GM18502 (cell line): ENCODE measurements around the gene PAQR7.
A peak's percentile ranks its signal among the peaks of the same experiment; 100 is the strongest.
"Not testable (repeated sequence)": the region's sequence is repeated elsewhere in the genome, so short reads cannot be mapped to it uniquely, and the experiment has no call there.

Experiments
- ATAC-seq: cut with Tn5 transposase; IDR thresholded peaks from one replicate; pipeline ENCODE4 v1.9.1; 2021; ENCODE audit warnings: mild to moderate bottlenecking; ENCODE audit not compliant: unreplicated experiment, poor library complexity

PAQR7 gene

GRCh38 chr1:25858906-25859789 lies 16.4 kb downstream of the PAQR7 start, which contains the start of gene AUNIP:
Gene AUNIP, minus strand, starts transcription at chr1:25859457. Its CDS starts 100 bp downstream, at chr1:25859357.
- ATAC-seq, result peak; percentile 76

- no peak for ATAC-seq
Measured at GRCh38 chr1:25858494-25858893, 17.0 kb downstream of the PAQR7 start.

- ATAC-seq, result no peak
Measured at GRCh38 chr1:25856856-25857255, 18.7 kb downstream of the PAQR7 start.

- no peak for ATAC-seq
Measured at GRCh38 chr1:25854554-25854953, 21.0 kb downstream of the PAQR7 start.

- ATAC-seq, result no peak
Measured at GRCh38 chr1:25848531-25848930, 27.0 kb downstream of the PAQR7 start.

GRCh38 chr1:25847929-25848328 lies 27.6 kb downstream of the PAQR7 start:
- no peak for ATAC-seq

GRCh38 chr1:25845664-25846063 lies 29.8 kb downstream of the PAQR7 start:
- ATAC-seq, result no peak

GRCh38 chr1:25844536-25845337 lies 30.8 kb downstream of the PAQR7 start:
- ATAC-seq, result no peak

- ATAC-seq, result no peak
Measured at GRCh38 chr1:25843483-25843882, 32.0 kb downstream of the PAQR7 start.

- not testable (repeated sequence) for ATAC-seq
Measured at GRCh38 chr1:25839808-25840207, 35.7 kb downstream of the PAQR7 start.

- ATAC-seq, result no peak
Measured at GRCh38 chr1:25837262-25837875, 38.1 kb downstream of the PAQR7 start.

- ATAC-seq, result no peak
Measured at GRCh38 chr1:25836695-25837094, 38.8 kb downstream of the PAQR7 start.

GRCh38 chr1:25834894-25835293 lies 40.6 kb downstream of the PAQR7 start:
- ATAC-seq, result no peak

GRCh38 chr1:25833158-25833557 lies 42.4 kb downstream of the PAQR7 start:
- ATAC-seq, result no peak

GRCh38 chr1:25832336-25833037 lies 43.0 kb downstream of the PAQR7 start:
- no peak for ATAC-seq

GRCh38 chr1:25831569-25832196 lies 43.8 kb downstream of the PAQR7 start:
- ATAC-seq, result no peak

- ATAC-seq, result no peak
Measured at GRCh38 chr1:25829046-25829445, 46.5 kb downstream of the PAQR7 start.

GRCh38 chr1:25828491-25828890 lies 47.0 kb downstream of the PAQR7 start:
- no peak for ATAC-seq

GRCh38 chr1:25826571-25826970 lies 48.9 kb downstream of the PAQR7 start:
- ATAC-seq, result no peak

- no peak for ATAC-seq
Measured at GRCh38 chr1:25825605-25826004, 49.9 kb downstream of the PAQR7 start.
